Cardiac fibroblast (primary cell): ENCODE data around the gene FGFR4.

Experiments used
- DNase-seq, 2 donors: peaks; one replicate each; pipeline versions ENCODE4 v3.0.0 to v3.0.0-alpha.2; 2010; ENCODE audit warnings: low read depth in 2 of 2
- H3K4me3 ChIP-seq, 2 donors: replicated peaks in 1 of 2; 1 replicate in 1 of 2; 2 replicates in 1 of 2; pipeline ENCODE4 v1.5.1; 2011; ENCODE audit warnings: low read depth in 2 of 2, low read length in 2 of 2, mild to moderate bottlenecking in 2 of 2, moderate library complexity in 1 of 2
- TF ChIP-seq, protein P1 (sequence below): IDR thresholded peaks from one replicate; pipeline ENCODE4 v1.5.1; 2011; ENCODE audit warnings: low read depth, mild to moderate bottlenecking, low read length, inconsistent platforms

Gene FGFR4

DNA sequence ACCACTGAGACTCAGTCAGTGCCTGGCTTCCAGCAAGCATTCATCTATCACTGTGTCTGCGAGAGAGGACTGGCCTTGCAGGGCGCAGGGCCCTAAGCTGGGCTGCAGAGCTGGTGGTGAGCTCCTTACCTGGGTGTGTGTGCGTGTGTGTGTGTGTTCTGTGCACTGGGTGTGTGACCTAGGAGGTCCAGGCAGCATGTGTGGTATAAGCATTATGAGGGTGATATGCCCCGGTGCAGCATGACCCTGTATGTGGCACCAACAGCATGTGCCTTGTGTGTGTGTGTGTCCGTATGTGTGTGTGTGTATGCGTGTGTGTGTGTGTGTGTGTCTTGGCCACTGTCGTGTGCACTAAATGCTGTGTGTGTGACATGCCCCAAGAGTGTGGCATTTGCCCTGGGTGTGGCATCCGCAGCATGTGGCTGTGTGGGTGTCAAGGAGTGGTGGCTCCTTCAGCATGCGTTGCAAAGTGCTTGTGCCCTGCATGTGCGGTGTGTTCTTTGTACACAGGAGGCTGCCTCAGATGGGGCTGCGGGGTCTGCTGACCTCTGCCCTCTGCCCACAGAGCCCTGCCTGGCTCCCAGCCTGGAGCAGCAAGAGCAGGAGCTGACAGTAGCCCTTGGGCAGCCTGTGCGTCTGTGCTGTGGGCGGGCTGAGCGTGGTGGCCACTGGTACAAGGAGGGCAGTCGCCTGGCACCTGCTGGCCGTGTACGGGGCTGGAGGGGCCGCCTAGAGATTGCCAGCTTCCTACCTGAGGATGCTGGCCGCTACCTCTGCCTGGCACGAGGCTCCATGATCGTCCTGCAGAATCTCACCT, 3.3 kb downstream of the FGFR4 start:
- H3K4me3 ChIP-seq, result no peak overlapping the region
- peak in 1 of 2 donors; percentile 32 for DNase-seq
- TF ChIP-seq, protein P1, sequence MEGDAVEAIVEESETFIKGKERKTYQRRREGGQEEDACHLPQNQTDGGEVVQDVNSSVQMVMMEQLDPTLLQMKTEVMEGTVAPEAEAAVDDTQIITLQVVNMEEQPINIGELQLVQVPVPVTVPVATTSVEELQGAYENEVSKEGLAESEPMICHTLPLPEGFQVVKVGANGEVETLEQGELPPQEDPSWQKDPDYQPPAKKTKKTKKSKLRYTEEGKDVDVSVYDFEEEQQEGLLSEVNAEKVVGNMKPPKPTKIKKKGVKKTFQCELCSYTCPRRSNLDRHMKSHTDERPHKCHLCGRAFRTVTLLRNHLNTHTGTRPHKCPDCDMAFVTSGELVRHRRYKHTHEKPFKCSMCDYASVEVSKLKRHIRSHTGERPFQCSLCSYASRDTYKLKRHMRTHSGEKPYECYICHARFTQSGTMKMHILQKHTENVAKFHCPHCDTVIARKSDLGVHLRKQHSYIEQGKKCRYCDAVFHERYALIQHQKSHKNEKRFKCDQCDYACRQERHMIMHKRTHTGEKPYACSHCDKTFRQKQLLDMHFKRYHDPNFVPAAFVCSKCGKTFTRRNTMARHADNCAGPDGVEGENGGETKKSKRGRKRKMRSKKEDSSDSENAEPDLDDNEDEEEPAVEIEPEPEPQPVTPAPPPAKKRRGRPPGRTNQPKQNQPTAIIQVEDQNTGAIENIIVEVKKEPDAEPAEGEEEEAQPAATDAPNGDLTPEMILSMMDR, result no peak

- TF ChIP-seq, protein P1, result no peak
- no peak for DNase-seq
- no peak overlapping the region for H3K4me3 ChIP-seq
Measured at GRCh38 chr5:177090813-177091212, 4.1 kb downstream of the FGFR4 start.

- H3K4me3 ChIP-seq, result no peak overlapping the region
- TF ChIP-seq, protein P1, result no peak
- DNase-seq, result no peak
Measured at GRCh38 chr5:177091232-177091631, 4.5 kb downstream of the FGFR4 start.

DNA sequence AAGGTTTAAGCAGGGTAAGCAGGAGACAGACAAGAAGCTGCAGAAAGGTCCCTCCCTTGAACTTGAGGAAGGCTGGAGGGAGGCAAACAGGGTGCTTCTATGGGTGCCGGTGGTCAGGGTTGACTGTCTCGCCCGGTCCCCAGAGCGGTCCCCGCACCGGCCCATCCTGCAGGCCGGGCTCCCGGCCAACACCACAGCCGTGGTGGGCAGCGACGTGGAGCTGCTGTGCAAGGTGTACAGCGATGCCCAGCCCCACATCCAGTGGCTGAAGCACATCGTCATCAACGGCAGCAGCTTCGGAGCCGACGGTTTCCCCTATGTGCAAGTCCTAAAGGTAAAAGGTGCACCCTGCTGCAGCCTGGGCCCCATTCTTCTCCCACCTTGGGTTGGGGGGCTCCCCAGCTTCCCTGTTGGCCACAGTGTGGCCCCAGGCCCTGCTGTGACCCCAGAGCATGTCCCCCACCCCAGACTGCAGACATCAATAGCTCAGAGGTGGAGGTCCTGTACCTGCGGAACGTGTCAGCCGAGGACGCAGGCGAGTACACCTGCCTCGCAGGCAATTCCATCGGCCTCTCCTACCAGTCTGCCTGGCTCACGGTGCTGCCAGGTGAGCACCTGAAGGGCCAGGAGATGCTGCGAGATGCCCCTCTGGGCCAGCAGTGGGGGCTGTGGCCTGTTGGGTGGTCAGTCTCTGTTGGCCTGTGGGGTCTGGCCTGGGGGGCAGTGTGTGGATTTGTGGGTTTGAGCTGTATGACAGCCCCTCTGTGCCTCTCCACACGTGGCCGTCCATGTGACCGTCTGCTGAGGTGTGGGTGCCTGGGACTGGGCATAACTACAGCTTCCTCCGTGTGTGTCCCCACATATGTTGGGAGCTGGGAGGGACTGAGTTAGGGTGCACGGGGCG, 5.7 kb downstream of the FGFR4 start:
- no peak overlapping the region for H3K4me3 ChIP-seq
- TF ChIP-seq, protein P1, result no peak
- no peak for DNase-seq

- no peak for DNase-seq
- no peak overlapping the region for H3K4me3 ChIP-seq
- TF ChIP-seq, protein P1, result no peak
Measured at GRCh38 chr5:177093082-177093712, 6.5 kb downstream of the FGFR4 start.

GRCh38 chr5:177093803-177094202, 7.1 kb downstream of the FGFR4 start:
- no peak for DNase-seq
- TF ChIP-seq, protein P1, result no peak
- no peak overlapping the region for H3K4me3 ChIP-seq
